Measurements from ENCODE around the gene ZNF433. TPM values are rescaled to one million over a fixed set of nuclear protein-coding genes. Genes with fewer than 3 reads are reported as not detected.
A peak's percentile ranks its signal among the peaks of the same experiment; 100 is the strongest.

ZNF433 gene
- total RNA-seq, 2 experiments from 2014 or later = 1.5 to 2.1 TPM

- POLR2A ChIA-PET = no interaction called here
- CTCF ChIA-PET = interaction anchor here (1.0 to 2.5 kb wide), 2 partner anchors 86 to 90 kb away, joined by 4 to 8 read pairs; no protein-coding TSS in a partner anchor
- intact Hi-C loops (cut with micrococcal nuclease) = no loop called here
- peaks cover 11% of the 10 kb centered on the region for H3K4me1 Mint-ChIP-seq (ENCODE audit: low read depth)
- peaks cover 5% of the 10 kb centered on the region for H3K9me3 Mint-ChIP-seq
- TF ChIP-seq, protein P1, sequence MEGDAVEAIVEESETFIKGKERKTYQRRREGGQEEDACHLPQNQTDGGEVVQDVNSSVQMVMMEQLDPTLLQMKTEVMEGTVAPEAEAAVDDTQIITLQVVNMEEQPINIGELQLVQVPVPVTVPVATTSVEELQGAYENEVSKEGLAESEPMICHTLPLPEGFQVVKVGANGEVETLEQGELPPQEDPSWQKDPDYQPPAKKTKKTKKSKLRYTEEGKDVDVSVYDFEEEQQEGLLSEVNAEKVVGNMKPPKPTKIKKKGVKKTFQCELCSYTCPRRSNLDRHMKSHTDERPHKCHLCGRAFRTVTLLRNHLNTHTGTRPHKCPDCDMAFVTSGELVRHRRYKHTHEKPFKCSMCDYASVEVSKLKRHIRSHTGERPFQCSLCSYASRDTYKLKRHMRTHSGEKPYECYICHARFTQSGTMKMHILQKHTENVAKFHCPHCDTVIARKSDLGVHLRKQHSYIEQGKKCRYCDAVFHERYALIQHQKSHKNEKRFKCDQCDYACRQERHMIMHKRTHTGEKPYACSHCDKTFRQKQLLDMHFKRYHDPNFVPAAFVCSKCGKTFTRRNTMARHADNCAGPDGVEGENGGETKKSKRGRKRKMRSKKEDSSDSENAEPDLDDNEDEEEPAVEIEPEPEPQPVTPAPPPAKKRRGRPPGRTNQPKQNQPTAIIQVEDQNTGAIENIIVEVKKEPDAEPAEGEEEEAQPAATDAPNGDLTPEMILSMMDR (IDR thresholded peaks at IDR 0.05) = no peak
- no peak overlapping the region for H3K4me3 Mint-ChIP-seq
- DNase-seq = no peak
- no peak overlapping the region for H3K27ac Mint-ChIP-seq
- H3K36me3 Mint-ChIP-seq (ENCODE audit: low read depth) = peaks cover 2% of the 10 kb centered on the region
- ATAC-seq = no peak
- no peaks in the 10 kb centered on the region for H3K27me3 Mint-ChIP-seq
Measured at GRCh38 chr19:11970174-11970573, 65.3 kb downstream of the ZNF433 start.

DNA sequence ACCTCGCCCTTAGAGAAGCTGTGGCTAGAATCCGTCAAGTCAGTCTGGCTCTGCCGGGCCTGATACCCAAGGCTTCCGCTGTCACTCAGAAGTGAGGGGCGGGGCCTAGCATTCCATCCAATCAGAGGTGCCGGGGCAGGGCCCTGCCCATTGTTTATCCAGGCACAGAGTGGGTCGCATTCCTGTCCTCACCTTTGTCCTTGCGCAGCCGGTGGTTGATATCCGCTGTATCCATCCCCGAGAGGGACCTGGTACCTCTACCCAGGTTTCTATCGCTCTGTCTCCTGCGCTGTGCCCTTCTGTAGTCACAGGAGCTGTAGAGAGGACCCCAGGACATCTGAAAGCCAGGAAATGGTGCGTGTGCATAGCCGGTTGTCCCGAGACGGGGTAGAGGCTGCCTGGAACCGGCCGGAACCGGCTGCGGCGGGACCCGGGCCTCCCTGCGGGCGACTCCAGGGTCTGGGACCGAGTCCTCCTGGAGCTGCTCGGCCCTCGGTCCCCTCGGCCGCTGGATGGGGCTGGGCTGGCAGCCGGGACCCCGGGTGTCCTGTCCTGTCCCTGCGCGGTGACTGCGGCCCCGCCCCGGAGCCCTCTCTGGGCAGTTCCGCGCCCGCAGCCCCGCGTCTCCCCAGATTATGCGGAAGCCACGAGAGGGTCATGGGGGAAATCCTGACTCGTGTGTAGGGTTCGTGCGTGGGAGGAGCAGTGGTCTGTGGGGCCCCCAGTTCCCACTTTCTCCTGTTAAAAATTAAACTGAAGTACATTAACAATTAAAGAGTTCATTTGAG is 70.4 kb downstream of the ZNF433 start, which contains the start of gene ZNF763:
TSS of gene ZNF763 (plus strand) at position 183 of the 788 bp plus-strand sequence. CDS start at position 352, 169 bp downstream.
- no peaks in the 10 kb centered on the region for H3K9me3 Mint-ChIP-seq
- peak within 1 kb of the TSS; percentile 92 for H3K27ac Mint-ChIP-seq
- H3K36me3 Mint-ChIP-seq (ENCODE audit: low read depth) = no peaks in the 10 kb centered on the region
- TF ChIP-seq, protein P1 (IDR thresholded peaks at IDR 0.05) = no peak
- H3K4me3 Mint-ChIP-seq = peak within 1 kb of the TSS; percentile 88
- peak; percentile 97 for DNase-seq
- ChIA-PET POLR2A (interaction anchor here (1.0 to 1.7 kb wide), 4 partner anchors 23 to 89 kb away, joined by 3 to 13 read pairs (median 3); no protein-coding TSS in a partner anchor), CTCF (interaction anchor here (0.9 to 3.5 kb wide), 9 partner anchors 15 to 173 kb away, joined by 3 to 76 read pairs (median 9); partner anchors contain the start of genes ZNF491, ZNF700 and ZNF878)
- peak; percentile 97 for ATAC-seq
- intact Hi-C loops (cut with micrococcal nuclease) = loop anchor here (2.0 kb wide), 1 partner anchor 176 kb away; the partner anchor contains the start of gene ZNF20
- H3K27me3 Mint-ChIP-seq = no peaks in the 10 kb centered on the region
- peaks cover 24% of the 10 kb centered on the region for H3K4me1 Mint-ChIP-seq (ENCODE audit: low read depth)

Other genes starting within 250 kb of the ZNF433 start
- 1 to 10 TPM in 1 of 2 experiments, under 1 TPM in 1; 0.76 to 1.4 TPM for gene ZNF491, start 237.2 kb downstream of the ZNF433 start, total RNA-seq
- 1 to 10 TPM; 7.7 to 8.8 TPM for gene ZNF440, start 221.4 kb downstream of the ZNF433 start, total RNA-seq
- gene ZNF439, start 187.0 kb downstream of the ZNF433 start, total RNA-seq = 1 to 10 TPM; 8.7 to 9.6 TPM
- 1 to 10 TPM; 1.8 to 3.1 TPM for gene ZNF69, start 147.9 kb downstream of the ZNF433 start, total RNA-seq
- 10 to 100 TPM; 12.0 to 14.0 TPM for gene ZNF700, start 110.6 kb downstream of the ZNF433 start, total RNA-seq
- gene ZNF763, start 70.6 kb downstream of the ZNF433 start, total RNA-seq = 1 to 10 TPM in 1 of 2 experiments, under 1 TPM in 1; 0.83 to 1.7 TPM
- 1 to 10 TPM in 1 of 2 experiments, under 1 TPM in 1; 0.65 to 1.0 TPM for gene ZNF878, start 17.3 kb upstream of the ZNF433 start, total RNA-seq
- 1 to 10 TPM; 2.6 to 3.8 TPM for gene ZNF844, start 29.1 kb upstream of the ZNF433 start, total RNA-seq
- gene ZNF20, start 104.7 kb upstream of the ZNF433 start, total RNA-seq = 1 to 10 TPM; 2.0 to 3.0 TPM
- gene ZNF625, start 121.1 kb upstream of the ZNF433 start, total RNA-seq = 1 to 10 TPM; 3.9 to 4.6 TPM
- gene ZNF136, start 127.4 kb upstream of the ZNF433 start, total RNA-seq = 10 to 100 TPM; 10.2 to 10.3 TPM

Data from activated CD8-positive, alpha-beta T cell treated with anti-CD3 and anti-CD28 coated beads for 36 hours (primary cell).